Glomerular visceral epithelial cell (primary cell): ENCODE measurements around the gene CPED1.
"Not testable (repeated sequence)": the region's sequence is repeated elsewhere in the genome, so short reads cannot be mapped to it uniquely, and the experiment has no call there.

Source experiments
- DNase-seq: peaks from one replicate; pipeline ENCODE4 v3.0.0-alpha.2; 2016; ENCODE audit errors: extremely low spot score

The CPED1 gene

DNA sequence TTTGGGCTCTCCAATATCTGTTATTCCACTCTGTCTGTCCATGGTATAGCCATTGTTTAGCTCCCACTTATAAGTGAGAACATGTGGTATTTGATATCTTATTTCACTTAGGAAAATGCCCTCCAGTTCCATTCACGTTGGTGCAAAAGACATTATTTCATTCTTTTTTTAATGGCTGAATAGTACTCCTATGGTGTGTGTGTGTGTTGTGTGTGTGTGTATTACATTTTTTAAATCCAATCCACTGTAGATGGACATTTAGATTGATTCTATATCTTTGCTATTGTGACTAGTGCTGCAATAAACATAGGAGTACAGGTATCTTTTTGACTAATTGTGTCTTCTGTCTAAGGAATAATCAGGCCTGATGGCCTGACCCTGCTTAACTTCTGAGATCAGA lies 7.4 kb upstream of the CPED1 start:
- no peak for DNase-seq

GRCh38 chr7:120981888-120982615 lies 6.5 kb upstream of the CPED1 start:
- DNase-seq, result peak; percentile 19

DNA sequence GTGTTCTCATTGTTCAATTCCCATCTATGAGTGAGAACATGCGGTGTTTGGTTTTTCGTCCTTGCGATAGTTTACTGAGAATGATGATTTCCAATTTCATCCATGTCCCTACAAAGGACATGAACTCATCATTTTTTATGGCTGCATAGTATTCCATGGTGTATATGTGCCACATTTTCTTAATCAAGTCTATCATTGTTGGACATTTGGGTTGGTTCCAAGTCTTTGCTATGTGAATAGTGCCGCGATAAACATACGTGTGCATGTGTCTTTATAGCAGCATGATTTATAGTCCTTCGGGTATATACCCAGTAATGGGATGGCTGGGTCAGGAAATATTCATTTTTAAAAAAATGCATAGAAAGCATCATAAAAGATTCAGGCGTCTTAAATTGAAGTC lies 4.9 kb upstream of the CPED1 start:
- DNase-seq, result not testable (repeated sequence)

GRCh38 chr7:120984406-120984805 lies 4.1 kb upstream of the CPED1 start:
- no peak for DNase-seq

GRCh38 chr7:120985130-120985758 lies 3.3 kb upstream of the CPED1 start:
- no peak for DNase-seq

GRCh38 chr7:120985839-120986238 lies 2.7 kb upstream of the CPED1 start:
- DNase-seq, result no peak

- DNase-seq, result no peak
Observed at GRCh38 chr7:120986650-120987049, 1.9 kb upstream of the CPED1 start.

GRCh38 chr7:120987280-120987679 lies 1.2 kb upstream of the CPED1 start:
- no peak for DNase-seq

- DNase-seq, result peak; percentile 90
Observed at GRCh38 chr7:120987683-120988590, 574 bp upstream of the CPED1 start.

- DNase-seq, result peak; percentile 16
Observed at GRCh38 chr7:120989257-120990220, 1.0 kb downstream of the CPED1 start.

- no peak for DNase-seq
Observed at GRCh38 chr7:120990468-120991118, 2.1 kb downstream of the CPED1 start.

DNA sequence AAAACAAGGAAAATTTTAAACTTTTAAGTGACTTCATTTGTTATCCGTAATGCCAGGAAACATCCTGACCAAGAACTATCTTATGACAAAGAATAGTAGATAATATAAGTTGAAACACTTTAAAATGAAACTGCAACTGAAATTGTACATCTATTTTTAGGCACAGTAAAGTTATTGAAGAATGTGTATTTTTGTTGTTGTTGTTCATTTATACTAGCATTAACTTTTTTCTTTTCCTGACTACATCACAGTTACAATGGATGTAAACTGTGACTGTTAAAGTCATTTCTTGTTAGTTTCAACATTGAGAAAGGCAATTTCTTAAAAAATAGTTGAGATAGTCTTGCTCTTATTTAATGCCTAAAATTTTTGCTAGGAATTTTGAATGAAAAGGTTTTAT lies 2.6 kb downstream of the CPED1 start:
- no peak for DNase-seq

GRCh38 chr7:120991581-120991980 lies 3.1 kb downstream of the CPED1 start:
- DNase-seq, result peak; percentile 16

DNA sequence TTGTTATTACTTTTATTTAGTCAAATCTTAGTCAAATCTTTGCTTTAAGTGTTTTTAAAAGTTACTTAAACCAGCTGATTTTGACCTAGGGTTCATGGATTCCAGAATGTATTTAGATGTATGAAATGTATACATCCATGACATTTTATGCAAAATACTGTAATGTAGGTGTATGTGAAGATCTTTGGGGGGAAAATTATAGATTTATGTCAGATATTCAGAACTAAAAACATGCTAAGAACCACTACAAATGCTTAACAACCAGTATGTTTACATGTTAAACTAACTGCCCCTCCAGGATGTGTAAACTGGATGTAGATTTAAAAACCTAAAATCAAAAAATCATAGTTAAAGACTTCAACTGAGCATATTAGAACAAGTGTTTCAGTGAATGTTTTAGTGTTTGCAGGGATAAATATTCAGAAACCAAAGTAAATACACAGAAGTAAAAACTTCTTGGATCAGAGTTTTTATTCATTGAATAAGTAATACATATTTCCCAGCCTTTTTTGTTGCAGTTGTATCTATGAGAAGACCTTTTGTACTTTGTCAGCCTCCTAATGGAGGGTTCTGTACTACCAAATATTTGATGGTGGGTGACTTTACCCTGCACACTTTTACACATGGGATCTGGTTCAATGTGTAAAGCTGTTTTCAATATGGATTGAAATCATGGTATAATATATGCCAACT lies 3.9 kb downstream of the CPED1 start:
- DNase-seq, result no peak

DNA sequence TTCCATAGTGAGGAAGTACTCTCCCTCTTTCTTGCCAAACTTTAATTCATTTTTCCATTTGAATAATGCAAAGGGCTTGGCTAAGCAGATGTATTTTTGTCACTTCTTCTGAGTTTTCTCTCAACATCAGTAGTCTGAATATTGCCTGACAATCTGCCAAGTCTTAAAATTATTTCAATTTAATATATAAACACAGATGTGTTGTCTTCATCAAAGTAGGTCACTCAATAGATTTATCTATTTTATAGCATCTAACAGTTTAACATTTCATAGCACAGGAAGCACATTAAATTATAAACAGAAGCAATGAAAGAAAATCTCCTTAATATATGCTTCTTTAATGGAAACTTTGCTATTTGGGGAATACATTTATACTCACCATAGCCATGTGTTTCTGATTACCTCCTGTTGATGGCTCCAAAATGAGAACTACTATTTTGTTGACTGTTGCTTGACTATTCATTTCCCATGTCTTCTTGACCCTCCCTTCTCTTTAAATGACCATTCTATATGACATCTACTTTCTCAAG lies 4.5 kb downstream of the CPED1 start:
- DNase-seq, result no peak

- DNase-seq, result peak; percentile 28
Observed at GRCh38 chr7:120993553-120994191, 5.2 kb downstream of the CPED1 start.

DNA sequence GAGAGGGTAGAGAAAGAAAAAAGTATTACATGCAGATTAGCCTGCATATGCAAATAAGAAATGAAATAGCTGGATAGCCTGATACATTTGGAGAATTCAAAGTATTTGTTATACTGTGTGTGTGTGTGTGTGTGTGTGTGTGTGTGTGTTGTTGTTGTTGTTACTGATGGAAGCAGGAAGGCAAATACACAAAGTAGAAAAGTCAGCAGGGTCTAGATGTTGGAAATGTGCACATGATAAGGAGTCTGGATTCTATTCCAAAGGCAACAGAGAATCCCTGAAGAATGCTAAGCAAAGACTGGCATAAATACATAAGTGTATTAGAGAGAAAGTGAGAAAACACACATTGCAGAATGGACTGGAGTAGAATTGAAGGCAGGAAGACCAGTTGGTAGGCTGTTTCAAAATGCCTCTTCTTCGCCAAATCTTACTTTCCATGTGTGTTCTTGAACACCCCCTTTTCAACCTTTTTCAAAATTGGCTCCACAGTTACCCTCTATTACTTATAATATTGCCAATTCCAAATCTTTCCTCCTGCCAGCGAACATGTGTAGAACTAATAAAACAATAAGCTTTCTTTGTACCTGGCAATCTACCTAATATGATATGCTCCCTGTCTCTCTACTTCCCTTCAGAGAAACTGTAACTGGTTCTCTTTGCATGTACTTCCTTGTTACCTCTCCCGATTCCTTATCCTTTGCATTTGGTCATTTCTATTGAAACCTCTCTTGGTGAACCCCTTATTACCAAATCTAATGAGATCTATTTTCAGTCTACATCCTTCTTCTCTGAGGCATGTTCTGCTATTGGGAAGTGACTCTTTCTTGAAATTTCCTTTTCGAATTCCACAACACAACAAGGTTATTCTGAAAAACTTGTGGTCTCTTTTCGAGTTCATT lies 6.2 kb downstream of the CPED1 start:
- DNase-seq, result no peak

DNA sequence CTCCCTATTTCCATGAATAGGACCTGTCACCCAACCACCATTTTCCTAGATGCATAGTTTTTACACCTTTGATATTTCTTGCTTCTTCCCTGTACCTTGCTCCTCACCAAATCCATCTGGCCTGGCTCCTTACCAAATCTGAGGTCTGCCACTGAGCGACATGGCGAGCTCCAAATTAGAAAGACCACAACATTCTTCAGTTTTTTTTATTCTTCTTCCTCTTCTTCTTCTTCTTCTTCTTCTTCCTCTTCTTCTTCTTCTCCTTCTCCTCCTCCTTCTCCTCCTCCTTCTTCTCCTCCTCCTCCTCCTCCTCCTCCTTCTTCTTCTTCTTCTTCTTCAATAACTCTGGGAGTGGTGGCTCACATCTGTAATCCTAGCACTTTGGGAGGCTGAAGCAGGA lies 7.1 kb downstream of the CPED1 start:
- DNase-seq, result no peak
